ENCODE data around the gene DNAJC21.

DNAJC21 gene

DNA sequence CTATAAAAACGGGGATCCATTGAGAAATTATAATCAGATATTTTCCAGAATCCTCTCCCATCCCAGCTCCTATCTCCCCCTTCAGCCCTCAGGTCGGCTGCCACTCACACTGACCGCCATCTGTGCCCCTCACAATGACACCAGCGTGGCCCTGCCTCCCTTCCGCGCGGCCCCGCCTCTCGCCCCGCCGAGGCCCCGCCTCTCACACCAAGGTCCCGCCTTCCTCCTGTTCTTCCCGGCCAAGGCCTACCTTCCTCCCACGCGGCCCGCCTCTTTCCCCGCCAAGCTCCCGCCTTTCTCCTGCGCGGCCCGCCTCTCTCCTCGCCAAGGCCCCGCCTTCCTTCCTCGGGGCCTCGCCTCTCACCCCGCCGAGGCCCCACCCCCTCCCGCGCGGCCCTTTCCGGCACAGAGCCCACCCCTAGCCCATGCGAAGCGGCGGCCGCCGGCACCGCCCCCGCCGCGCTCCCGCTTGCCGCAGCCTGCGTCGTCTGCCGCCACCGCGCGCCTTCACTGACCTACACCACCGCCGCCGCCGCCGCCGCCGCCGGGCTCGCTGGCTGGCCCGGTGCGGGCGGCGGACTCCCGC lies at the start of gene DNAJC21:
Gene DNAJC21 (plus strand): TSS at position 426 of the 586 bp plus-strand sequence. CDS start 261 bp downstream, outside the sequence.
- peak; percentile 88 for DNase-seq (ENCODE audit: low read depth, low spot score)

DNA sequence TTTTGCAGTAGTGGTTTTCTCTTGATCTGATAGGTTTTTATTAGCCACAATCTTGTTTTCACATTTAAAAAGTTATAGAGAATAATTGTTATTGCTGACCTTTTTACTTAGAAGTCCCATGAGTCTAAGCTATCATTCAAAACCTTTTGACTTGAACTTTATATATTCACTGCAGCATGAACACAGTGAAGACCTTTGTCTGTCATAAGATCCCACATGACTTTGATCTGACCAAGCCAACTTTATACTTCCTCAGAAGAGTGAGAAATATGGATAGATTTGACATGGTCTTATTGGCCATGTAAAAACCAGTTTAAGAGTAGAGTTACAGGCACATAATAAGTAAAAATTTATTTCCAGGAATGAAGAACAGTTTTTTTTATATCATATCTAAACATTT lies 48.1 kb upstream of the DNAJC21 start:
- no peak for DNase-seq (ENCODE audit: low read depth, low spot score)

DNA sequence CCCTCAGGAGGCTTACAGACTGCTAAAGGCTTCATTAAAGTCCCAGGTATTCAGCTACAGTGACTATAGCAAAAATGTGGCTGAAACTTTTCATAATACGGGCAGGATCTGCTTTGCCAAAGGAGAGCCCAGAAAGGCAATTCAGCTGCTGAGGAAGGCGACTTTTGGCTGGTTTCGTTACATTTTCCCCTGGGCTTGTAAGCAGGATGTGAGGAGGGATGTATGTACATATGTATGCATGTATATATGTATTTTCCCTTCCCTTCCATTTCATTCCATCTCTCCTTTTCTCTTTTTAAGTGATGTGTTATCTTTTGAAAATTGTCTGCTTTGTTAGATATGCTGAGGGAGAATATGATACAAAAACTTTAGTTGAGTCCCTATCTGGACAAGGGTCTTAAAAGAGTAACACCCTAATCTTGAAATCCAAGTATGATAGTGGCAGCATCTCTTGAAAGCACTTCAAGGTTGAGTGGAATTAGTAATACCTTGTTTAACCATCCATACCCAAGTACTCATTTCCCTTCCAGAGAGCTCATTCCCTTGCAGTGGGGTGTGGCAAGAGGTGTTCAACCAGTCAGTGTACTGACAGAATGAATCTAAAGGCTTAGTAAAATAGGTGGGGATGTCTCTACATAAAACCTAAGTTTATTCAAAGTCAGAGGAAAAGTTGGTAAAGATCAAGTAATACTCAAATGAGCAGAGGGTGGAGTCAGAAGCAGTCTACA lies 42.8 kb upstream of the DNAJC21 start:
- DNase-seq (ENCODE audit: low read depth, low spot score): no peak

DNA sequence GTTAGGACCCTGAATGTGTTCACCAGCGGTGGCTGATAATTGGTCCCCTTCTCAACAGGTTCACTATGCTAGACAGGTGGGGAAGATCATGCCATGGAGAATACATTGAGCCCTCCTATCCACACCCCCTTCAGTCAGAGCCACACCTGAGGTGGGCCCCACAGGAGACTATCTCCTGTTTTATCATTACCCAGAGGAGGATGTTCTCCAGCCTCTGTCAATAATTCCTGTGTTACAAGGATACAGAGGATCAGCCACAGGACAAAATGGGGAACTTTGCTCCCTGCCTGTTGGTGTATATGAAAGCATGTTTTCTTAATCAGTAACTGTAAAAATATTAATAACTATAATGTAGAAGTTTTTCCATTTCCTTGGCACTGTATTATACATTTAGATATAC lies 40.0 kb upstream of the DNAJC21 start:
- DNase-seq (ENCODE audit: low read depth, low spot score): no peak

DNA sequence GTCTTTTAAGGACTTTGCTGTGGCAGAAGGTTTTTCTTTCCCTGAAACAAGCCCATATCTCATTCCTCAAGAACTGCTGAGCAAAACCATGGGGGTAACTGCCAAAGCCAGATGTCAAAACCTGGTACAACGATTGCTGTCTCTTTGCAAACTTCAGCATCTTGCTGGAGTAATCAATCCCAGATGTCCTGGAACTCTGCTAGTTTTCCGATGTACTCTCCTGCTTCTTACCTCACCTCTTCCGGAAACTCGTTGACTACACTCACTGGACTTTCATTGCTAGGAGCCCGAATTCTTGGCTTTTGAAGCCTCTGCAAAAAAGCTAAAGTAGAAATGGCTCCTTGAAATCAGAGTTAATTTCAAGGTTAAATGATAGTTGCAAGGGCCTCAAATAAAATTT lies 37.4 kb upstream of the DNAJC21 start:
- DNase-seq (ENCODE audit: low read depth, low spot score): peak; percentile 69

DNA sequence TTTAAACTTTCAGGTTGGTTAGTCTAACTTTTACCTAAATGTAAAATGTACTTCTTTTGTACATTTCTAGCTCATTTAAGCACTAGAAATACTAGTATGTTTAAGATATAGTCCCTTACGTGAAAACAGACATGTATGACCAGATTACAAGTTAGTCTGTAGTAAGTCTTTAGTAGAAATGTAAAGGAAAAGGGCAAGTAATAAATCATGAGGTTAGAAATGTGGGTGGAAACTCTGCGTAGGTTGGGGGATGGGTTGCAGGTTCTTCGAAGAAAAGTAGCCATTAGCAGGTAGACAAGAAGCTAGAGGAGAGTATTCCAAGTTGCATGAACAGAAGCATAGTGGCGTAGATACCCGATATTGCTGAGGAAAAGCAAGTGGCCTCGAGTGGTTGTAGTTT lies 36.9 kb upstream of the DNAJC21 start:
- no peak for DNase-seq (ENCODE audit: low read depth, low spot score)

DNA sequence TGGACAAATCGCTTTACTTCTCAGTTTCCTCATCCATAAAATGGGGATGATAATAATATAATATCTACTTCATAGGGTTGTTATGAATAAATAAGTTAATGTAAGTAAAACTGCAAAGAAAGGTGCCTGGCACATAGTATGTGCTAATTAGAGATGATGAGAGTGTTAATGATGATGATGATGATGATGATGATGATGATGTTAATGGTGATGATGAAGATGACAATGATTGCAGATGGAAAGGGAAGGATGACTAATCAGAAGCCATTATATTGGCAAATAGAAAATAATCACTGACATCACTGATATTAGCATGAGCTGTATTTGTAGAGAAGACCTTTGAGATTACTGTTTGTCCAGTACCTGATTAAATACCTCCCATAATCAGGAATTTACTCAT lies 34.6 kb upstream of the DNAJC21 start:
- DNase-seq (ENCODE audit: low read depth, low spot score): no peak

DNA sequence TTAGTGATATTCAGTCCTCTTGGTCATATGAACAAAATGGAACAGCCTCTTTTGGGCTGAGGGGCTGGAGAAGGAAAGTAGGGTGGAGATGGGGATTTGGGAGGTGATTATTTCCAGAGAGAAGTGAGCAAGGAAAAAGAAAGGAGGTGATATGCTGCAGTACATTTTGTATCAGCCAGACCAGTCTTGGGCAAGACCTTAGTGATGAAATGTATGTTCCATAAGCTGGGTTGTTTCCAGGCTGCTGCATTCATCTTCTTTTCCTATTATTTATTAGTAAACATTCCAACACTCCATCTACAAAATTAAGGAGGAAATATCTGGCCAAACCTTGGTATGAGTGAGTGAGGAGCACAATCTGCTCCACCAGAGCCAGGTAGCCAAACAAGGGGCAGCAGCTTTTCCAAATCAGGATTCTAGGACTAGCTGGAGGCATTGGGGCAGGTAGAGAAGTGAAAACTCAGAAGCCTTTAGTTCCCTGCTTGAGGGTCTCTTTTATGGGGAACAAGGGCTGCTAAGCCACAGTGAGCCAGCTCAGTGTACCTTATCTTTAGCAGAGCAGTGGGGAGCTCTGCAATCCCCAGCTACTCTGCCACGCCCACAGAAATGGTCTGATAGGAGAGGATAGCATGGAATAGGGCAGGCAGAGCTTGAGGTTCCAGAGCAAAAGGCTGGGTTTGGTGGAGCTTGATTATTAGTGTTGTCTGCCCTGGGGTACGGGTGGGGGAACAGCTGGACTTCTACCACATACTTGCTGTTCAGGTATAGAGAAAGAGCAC lies 33.5 kb upstream of the DNAJC21 start:
- no peak for DNase-seq (ENCODE audit: low read depth, low spot score)

DNA sequence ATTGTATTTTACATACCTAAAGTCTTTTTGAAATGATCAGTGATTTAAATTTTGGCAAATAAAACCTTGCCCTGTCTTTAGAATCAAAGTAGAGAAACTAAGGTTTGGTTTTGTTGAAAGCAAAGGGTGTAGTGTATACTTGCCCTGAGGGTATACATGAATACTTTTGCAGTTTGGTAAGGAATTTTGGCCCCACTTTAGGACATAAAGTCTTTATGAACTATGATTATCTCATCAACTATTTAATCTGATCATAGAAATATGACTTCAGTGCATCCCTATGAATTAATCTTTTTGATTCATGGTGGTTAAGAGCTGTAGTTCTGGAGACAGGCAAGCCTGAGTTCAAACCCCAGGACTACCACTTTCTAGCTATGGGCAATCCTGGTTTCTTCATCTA lies 31.7 kb upstream of the DNAJC21 start:
- no peak for DNase-seq (ENCODE audit: low read depth, low spot score)

DNA sequence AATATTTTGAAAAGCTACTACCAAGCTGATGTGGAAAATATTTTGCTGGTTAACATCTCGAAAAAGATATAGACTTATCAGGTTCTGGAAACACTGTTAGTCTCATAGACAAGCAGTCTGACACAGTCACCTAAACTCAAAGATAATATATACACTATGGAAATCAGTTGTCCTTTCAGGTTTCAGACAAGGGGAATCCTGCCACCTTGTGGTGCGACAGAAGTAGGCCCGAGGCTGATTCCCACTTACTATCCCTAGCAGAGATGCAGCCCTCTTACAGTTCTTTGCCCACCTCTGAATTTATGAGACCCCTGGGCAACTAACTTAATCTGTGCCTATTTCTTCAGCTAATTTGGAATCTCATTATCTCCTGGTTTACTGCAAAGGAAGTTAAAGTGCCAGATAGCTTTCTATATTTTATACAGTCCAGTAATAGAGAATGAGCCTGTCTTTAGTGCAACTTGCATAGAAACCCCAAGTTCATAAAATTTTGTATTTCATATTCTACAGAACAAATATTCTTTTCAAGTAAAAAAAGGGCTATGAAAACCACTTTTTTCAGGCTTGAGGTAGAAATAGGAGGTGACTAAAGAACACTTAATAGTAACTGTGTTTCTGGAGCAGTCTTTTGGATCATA lies 31.0 kb upstream of the DNAJC21 start:
- DNase-seq (ENCODE audit: low read depth, low spot score): peak; percentile 13

DNA sequence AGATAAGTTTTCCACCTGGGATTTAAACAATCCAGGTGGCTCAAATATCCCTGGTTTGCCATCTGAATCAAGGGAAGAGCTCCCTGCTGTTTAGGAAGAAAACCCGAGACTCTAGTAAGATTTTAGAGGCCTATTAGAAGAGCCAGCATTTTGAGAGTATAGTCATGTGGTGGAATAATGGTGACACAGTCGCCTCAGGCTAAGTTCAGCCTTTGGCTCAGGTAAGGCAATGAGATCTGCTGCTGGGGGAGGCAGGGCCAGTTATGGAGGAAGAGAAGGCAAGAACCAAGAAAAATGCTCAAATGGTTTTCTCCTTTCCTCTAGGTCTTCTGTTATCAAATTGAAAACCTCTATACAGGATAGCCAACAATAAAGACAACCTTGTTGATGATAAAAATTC lies 30.3 kb upstream of the DNAJC21 start:
- DNase-seq (ENCODE audit: low read depth, low spot score): no peak

DNA sequence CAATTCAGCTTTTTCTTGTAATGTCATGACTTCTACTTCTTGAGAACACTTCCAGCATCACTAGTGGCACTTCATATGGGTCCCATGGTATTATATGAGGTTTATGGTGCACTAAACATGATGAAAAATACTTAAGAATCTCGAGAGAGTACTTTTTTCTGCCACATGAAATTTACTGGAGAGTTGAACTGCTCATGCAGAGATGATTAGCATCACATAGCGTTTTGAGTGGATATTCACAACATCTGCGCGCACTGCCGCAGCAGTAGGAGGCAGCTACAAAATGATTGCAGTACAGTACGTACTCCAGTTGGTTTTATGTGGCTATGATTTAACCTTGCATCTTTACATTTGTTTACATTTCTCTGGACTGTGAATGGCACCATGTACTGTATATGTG lies 28.7 kb upstream of the DNAJC21 start:
- DNase-seq (ENCODE audit: low read depth, low spot score): no peak

DNA sequence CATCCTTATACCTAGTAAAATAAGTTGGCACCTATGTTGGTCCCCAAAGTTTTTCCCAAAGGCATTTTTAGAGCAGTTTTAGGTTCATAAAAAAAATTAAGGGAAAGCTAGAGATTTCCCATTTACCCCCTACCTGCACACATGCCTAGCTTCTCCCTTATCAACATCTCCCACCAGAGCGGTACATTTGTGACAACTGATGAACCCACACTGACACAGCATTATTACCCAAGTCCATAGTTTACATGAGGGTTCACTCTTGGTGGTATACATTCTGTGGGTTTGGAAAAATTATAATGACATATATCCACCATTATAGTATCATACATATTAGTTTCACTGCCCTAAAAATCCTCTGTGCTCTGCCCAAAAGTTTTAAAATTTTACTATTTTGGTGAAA lies 26.1 kb upstream of the DNAJC21 start:
- DNase-seq (ENCODE audit: low read depth, low spot score): no peak

DNA sequence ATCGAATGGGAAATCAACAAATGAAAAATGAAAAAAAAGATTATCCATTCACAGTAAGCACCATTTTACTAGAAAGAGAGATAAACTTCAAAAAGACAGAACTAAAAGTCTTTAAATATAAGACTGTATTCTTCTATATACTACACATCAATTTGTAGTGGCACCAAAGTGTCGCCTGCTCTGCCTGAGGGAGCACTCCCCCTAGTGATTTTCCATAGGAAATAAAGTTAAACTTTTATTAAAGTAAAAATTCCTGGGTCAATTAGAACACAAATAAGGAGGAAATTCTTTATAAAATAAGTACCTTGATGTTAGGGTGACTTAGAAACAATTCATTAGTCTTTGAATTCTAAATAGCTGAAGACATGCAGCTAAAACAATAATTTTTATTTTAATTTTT lies 23.8 kb upstream of the DNAJC21 start:
- no peak for DNase-seq (ENCODE audit: low read depth, low spot score)

DNA sequence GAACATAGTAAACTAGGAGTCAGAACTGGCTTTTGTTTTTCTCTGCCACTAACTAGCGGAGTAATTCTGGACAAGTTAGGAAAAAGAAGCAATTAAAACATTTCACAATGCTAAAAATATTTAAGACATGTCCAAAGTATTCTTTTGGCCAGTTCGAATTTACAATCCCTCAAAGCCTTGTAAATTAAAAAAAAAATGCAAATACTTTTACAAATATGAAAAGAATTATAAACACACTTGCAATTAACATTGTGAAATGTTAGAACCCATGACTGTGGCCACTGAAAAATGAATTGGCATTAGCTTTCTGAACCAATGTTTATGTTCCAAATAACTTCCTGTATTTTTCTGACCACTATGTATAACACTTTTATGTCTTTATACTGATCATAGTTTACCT lies 16.3 kb upstream of the DNAJC21 start:
- DNase-seq (ENCODE audit: low read depth, low spot score): no peak

DNA sequence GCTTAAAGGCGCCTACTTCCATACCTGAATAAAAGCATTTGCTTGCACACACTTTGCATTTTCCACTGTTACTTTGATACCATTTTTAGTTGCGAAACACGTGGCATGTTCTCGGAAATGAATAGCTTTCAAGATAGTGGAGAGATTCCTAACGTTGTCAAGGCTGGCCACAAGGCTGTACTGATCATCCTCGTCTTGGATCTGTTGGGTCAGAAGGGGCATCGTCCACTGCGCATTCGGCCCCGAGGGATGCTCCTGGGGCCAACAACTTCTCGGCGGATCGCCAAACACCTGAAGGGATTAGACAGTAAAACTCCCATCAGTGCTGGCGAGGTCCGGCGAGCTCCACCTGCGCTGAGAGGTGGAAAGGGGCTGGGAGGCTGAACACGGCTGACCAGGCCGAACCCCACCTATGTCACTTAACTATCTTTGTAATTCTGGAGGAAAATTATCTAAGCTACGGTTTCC lies 14.7 kb upstream of the DNAJC21 start:
- no peak for DNase-seq (ENCODE audit: low read depth, low spot score)

DNA sequence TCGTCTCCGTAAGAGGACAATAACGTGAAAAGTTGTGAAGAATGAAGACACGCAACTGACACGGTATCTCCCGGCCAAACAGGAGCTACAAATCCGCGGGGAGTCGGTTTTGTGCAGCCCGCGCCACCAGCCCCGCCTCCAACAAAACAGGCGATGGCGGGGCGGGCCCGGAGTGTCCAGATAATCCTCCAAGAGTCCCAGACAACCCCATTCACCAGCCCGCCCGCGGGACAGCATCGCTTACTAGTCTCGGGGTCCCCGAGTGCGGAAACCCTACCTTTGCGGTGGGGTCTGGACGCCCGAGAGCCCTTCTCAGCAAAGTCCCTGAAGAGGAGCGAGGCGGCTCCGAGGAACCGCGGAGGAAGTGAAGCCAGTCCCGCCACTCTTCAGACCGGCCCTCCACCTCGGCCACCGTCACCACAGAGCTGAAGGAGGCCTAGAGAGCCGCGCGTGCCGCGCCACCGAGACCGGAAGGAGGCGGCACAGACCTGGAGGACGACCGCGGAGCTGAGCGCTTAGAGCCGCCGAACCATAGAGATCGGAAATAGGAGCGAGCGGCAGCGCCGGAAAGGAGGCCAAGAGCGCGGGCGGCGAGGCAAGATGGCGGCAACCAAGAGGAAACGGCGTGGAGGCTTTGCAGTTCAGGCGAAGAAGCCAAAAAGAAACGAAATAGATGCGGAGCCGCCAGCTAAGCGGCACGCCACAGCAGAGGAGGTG lies 14.1 kb upstream of the DNAJC21 start, which contains the start of the genes BRIX1 and RAD1:
Gene BRIX1 (plus strand): TSS at position 573 of the 717 bp plus-strand sequence. CDS start 28 bp downstream, at position 601.
Gene RAD1 (minus strand): TSS at position 366 of the 717 bp plus-strand sequence. CDS start 612 bp downstream, outside the sequence.
- peak; percentile 91 for DNase-seq (ENCODE audit: low read depth, low spot score)

DNA sequence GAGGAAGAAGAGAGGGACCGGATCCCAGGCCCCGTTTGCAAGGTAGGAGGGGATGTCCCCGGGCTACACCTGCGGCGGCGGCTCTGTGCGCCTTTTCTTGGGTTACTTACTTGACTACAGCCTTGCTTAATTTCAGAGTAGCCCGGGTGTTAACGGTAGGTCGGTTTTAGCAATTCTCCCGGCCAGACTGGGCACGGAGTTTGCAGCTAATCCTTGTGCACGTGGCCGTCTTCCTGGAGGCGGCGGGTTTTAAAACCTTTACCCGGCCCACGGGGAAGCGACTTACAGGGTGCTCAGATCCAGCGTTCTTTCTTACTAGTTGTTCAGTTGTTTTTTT lies 13.5 kb upstream of the DNAJC21 start:
- DNase-seq (ENCODE audit: low read depth, low spot score): no peak

DNA sequence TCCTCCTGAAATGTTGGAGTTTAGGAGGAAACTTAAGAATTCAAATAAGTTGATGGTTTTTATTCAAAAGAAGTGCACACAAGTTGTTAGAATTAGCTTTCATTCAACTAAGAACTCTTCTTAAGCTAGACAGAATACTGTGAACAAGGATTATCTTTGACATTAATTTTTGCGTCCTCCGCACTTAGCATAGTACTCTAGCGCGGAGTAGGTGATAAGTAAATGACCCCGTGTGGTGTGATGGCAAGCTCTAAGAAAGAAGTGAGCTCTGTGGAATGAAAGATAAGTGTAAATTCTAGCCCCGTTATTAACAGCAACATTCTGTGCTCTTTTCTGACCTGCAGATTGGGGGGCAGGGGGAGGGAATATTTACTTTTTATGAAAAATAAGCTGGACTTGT lies 12.8 kb upstream of the DNAJC21 start:
- no peak for DNase-seq (ENCODE audit: low read depth, low spot score)

DNA sequence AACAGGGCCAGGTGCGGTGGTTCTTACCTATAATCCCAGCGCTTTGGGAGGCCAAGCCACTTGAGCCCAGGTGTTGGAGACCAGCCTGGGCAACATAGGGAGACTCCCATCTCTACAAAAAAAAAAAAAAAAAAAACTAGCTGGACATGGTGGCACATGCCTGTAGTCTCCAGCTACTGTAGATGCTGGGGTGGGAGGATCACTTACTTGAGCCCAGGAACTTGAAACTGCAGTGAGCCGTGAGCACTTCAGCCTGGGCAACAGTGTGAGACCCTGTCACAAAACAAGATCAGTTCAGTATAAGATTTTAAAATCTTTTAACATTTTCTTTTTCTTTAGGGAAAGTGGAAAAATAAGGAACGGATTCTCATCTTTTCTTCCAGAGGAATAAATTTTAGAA lies 11.3 kb upstream of the DNAJC21 start:
- DNase-seq (ENCODE audit: low read depth, low spot score): no peak

DNA sequence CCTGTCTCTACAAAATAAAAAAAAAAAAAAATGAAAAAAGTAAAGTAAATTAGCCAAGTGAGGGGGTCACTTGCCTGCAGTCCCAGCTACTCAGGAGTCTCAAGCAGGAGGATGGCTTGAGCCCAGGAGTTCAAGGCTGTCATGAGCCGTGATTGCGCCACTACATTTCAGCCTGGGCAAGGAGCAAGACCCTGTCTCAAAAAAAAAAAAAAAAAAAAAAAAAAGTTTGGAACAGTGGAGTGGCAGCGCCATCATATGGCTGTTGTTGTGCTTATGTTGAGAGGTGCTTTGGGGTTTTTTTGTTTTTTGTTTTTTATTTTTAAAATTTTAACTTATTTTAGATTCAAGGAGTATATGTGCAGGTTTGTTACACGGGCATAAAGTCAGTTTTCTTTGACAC lies 10.3 kb upstream of the DNAJC21 start:
- no peak for DNase-seq (ENCODE audit: low read depth, low spot score)
